Nephron progenitor cell (in vitro differentiated cells): ENCODE results near the gene RAD9B.

Experiments used
- DNase-seq: peaks from one replicate; pipeline ENCODE4 v3.0.0; 2021
- H3K27ac Mint-ChIP-seq: 2 replicates; pipeline ENCODE4 v1.8.0; 2021; ENCODE audit warnings: mild to moderate bottlenecking, moderate library complexity, mixed read lengths
- H3K27me3 Mint-ChIP-seq: 2 replicates; pipeline ENCODE4 v1.8.0; 2021; ENCODE audit warnings: mild to moderate bottlenecking, low read depth, mixed read lengths; ENCODE audit not compliant: poor library complexity
- H3K36me3 Mint-ChIP-seq: 2 replicates; pipeline ENCODE4 v1.8.0; 2021; ENCODE audit warnings: low read depth, mixed read lengths
- H3K4me1 Mint-ChIP-seq: 2 replicates; pipeline ENCODE4 v1.8.0; 2021; ENCODE audit warnings: mixed read lengths
- H3K4me3 Mint-ChIP-seq: 2 replicates; pipeline ENCODE4 v1.8.0; 2021; ENCODE audit warnings: mild to moderate bottlenecking, moderate library complexity, mixed read lengths
- H3K9me3 Mint-ChIP-seq: 2 replicates; pipeline ENCODE4 v1.8.0; 2021; ENCODE audit warnings: mild to moderate bottlenecking, moderate library complexity, mixed read lengths
- CTCF ChIP-seq: fragments of 200-600 bp; sonication (generic); IDR thresholded peaks from 2 replicates; pipeline ENCODE4 v1.5.0; 2021; ENCODE audit warnings: antibody characterized with exemption

RAD9B gene

GRCh38 chr12:110547090-110547489 is 45.0 kb downstream of the RAD9B start:
- no peaks in the 10 kb centered on the region for H3K27me3 Mint-ChIP-seq
- H3K4me3 Mint-ChIP-seq: no peak overlapping the region

GRCh38 chr12:110548678-110549077 is 46.5 kb downstream of the RAD9B start:
- peaks cover 18% of the 10 kb centered on the region for H3K4me1 Mint-ChIP-seq
- H3K4me3 Mint-ChIP-seq: no peak overlapping the region
- no peak for TF ChIP-seq CTCF
- H3K27ac Mint-ChIP-seq: no peak overlapping the region
- H3K36me3 Mint-ChIP-seq: peaks cover 42% of the 10 kb centered on the region
- no peak for DNase-seq
- no peaks in the 10 kb centered on the region for H3K27me3 Mint-ChIP-seq
- no peaks in the 10 kb centered on the region for H3K9me3 Mint-ChIP-seq

More at GRCh38 chr12:110547090-110547489, 45.0 kb downstream of the RAD9B start:
- Mint-ChIP-seq H3K4me1 (peaks cover 26% of the 10 kb centered on the region), H3K9me3 (no peaks in the 10 kb centered on the region), H3K36me3 (peaks cover 51% of the 10 kb centered on the region), H3K27ac (no peak overlapping the region)
- no peak for DNase-seq
- no peak for TF ChIP-seq CTCF

GRCh38 chr12:110549716-110550115 is 47.6 kb downstream of the RAD9B start:
- no peak for TF ChIP-seq CTCF
- Mint-ChIP-seq H3K9me3 (no peaks in the 10 kb centered on the region), H3K36me3 (peaks cover 42% of the 10 kb centered on the region), H3K27ac (no peak overlapping the region), H3K27me3 (no peaks in the 10 kb centered on the region), H3K4me3 (no peak overlapping the region), H3K4me1 (peaks cover 17% of the 10 kb centered on the region)
- DNase-seq: no peak

- Mint-ChIP-seq H3K4me1 (peaks cover 22% of the 10 kb centered on the region), H3K9me3 (no peaks in the 10 kb centered on the region), H3K27me3 (no peaks in the 10 kb centered on the region), H3K4me3 (no peak overlapping the region), H3K27ac (no peak overlapping the region), H3K36me3 (peaks cover 34% of the 10 kb centered on the region)
- no peak for DNase-seq
- no peak for TF ChIP-seq CTCF
These were observed 48.9 kb downstream of the RAD9B start for GRCh38 chr12:110550981-110551380.
